Medulla oblongata (tissue), 1 donor: ENCODE measurements around the gene AGGF1.
"Not testable (repeated sequence)": the region's sequence is repeated elsewhere in the genome, so short reads cannot be mapped to it uniquely, and the experiment has no call there.

Source experiments
- DNase-seq: peaks from one replicate; pipeline ENCODE4 v3.0.0-alpha.2; 2015; ENCODE audit errors: extremely low spot score

Gene AGGF1

GRCh38 chr5:77087484-77088261, 57.5 kb downstream of the AGGF1 start:
- peak; percentile 72 for DNase-seq

- DNase-seq: peak; percentile 52
These were observed 65.0 kb downstream of the AGGF1 start for GRCh38 chr5:77095189-77095588.

- no peak for DNase-seq
These were observed 71.1 kb downstream of the AGGF1 start for GRCh38 chr5:77101298-77101697.

GRCh38 chr5:77102549-77102948, 72.3 kb downstream of the AGGF1 start:
- no peak for DNase-seq

- no peak for DNase-seq
These were observed 73.3 kb downstream of the AGGF1 start for GRCh38 chr5:77103457-77103856.

- no peak for DNase-seq
These were observed 74.6 kb downstream of the AGGF1 start for GRCh38 chr5:77104813-77105212.

GRCh38 chr5:77107035-77107434, 76.8 kb downstream of the AGGF1 start:
- not testable (repeated sequence) for DNase-seq
